Kidney glomerular epithelial cell (primary cell): Measurements from ENCODE around the gene AMY1A.
"Not testable (repeated sequence)": the region's sequence is repeated elsewhere in the genome, so short reads cannot be mapped to it uniquely, and the experiment has no call there.

Experiments used
- DNase-seq: peaks from one replicate; lab custom pipeline; 2025; lab: John Stamatoyannopoulos, UW

Gene AMY1A

GRCh38 chr1:103655460-103655859 lies at the start of gene AMY1A:
Gene AMY1A (plus strand): TSS chr1:103655760. CDS start chr1:103656331, 571 bp downstream.
- DNase-seq = not testable (repeated sequence)

DNA sequence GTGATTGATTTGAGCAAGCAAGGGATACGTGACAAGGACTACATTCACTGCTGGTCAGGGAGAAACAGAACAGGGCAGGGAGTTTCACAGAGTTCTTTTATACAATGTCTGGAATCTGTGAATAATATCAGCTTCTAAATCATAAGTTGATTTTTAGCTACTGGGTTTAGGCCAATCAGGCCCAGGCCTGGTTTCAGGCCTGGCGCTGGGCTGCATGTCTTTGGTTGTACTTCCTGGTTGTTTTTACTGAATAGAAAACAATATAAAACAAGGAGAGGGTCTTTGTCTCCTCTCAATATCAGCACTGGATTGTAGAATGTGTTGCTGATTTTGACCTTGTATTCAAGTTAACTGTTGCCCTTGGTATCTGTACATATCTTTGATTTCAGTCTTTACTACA lies 39.2 kb upstream of the AMY1A start:
- no peak for DNase-seq

DNA sequence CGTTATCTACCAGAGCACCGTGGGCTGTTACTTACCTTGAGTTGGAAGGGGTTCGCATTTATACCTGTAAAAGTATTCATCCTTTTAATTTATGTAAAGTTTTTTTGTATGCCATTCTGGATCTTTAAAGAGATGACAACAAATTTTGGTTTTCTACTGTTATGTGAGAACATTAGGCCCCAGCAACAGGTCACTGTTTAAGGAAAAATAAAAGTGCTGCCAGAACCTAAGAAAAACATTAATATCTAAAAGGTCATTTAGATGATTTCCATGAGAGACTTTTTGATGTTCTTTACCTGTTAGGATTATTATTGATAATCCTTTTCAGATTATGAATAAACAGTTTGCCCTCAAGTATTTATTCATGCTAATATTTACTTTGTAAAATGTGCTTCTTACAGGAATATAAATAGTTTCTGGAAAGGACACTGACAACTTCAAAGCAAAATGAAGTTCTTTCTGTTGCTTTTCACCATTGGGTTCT lies 38.5 kb upstream of the AMY1A start, which contains the start of gene AMY2A:
Gene AMY2A (plus strand): TSS at position 434 of the 484 bp plus-strand sequence. CDS start 14 bp downstream, at position 448.
- not testable (repeated sequence) for DNase-seq

- not testable (repeated sequence) for DNase-seq
Measured at GRCh38 chr1:103627436-103627835, 28.1 kb upstream of the AMY1A start.

- DNase-seq = not testable (repeated sequence)
Measured at GRCh38 chr1:103641194-103641593, 14.4 kb upstream of the AMY1A start.

DNA sequence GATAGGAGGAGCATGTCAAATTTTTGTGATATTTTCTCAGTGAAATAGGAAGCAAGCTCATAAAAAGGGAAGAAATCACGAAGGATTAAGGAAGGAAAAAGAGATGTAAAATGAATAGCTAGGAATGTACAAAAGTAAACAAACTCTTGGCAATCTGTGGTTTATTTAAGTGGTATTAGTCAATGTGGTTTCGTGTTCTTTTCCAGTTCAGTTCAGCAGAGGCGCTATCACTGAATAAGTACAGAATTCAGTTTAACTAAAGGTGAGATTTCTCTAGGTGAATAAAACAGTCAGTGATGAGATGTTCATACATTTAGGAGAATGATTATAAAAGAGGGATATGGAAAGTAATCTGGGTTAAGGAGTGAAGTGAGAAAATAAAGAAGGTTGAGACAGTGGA lies 11.7 kb upstream of the AMY1A start:
- not testable (repeated sequence) for DNase-seq

- DNase-seq = not testable (repeated sequence)
Measured at GRCh38 chr1:103650305-103650704, 5.3 kb upstream of the AMY1A start.

DNA sequence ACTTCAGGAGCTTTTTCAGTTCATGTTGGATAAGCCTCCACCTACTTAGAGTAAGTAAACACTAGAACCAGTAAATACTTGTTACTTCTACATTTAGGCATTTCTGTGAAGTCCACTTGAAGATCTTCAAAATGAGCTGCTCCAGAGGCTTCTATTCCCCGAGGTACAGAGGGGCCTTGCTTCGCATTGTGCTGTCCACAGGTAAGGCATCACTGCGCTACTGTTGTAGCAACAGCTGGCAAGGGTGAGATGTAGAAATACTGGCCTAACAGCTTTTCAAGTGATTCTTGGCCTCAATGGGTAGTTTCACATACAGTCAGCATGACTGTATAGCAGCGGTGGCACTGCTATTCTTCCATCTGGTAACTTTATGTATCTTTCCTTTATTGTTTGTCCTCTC lies 4.7 kb upstream of the AMY1A start:
- not testable (repeated sequence) for DNase-seq

DNA sequence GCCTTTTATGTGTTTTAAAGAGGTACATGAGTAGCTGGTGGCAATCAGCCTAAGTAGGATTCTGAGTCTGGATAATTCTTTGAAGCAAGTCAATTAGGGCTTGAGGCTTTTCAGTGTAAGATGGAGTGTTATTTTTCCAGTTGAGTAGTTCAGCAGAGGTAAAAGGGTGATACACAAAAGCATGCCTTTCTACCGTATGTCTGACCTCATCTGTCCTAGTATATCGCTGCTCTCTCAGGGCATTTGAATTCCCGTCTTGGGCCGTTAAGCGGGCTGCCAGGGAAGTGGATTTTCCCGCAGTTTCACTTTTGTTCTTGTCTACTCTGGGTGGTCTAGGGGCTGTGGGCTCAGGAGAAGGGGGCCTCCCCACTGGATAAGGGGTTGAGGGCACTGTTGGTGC lies 1.4 kb upstream of the AMY1A start:
- DNase-seq = not testable (repeated sequence)

GRCh38 chr1:103676335-103676734 lies 20.8 kb downstream of the AMY1A start:
- not testable (repeated sequence) for DNase-seq

DNA sequence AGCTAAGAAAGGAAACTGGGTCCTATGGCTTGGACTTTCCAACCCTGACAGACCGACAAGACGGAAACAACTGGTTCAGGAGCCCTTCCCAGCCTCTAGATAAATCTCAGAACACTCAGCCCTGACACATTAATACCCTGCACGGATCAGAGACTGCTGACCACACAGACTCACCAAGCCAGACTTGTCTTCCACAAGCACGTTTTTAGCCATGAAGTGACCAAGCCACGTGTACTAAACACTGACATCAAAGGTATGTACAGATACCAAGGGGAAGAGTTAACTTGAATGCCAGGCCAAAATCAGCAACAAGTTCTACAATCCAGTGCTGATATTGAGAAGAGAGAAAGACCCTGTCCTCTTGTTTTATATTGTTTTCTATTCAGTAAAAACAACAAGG lies 40.5 kb downstream of the AMY1A start, which contains the start of gene AMY1B:
Gene AMY1B (minus strand): TSS at position 101 of the 400 bp plus-strand sequence. CDS start 571 bp downstream, outside the sequence.
- not testable (repeated sequence) for DNase-seq

DNA sequence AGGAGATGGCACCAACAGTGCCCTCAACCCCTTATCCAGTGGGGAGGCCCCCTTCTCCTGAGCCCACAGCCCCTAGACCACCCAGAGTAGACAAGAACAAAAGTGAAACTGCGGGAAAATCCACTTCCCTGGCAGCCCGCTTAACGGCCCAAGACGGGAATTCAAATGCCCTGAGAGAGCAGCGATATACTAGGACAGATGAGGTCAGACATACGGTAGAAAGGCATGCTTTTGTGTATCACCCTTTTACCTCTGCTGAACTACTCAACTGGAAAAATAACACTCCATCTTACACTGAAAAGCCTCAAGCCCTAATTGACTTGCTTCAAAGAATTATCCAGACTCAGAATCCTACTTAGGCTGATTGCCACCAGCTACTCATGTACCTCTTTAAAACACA lies 41.9 kb downstream of the AMY1A start:
- DNase-seq = not testable (repeated sequence)

DNA sequence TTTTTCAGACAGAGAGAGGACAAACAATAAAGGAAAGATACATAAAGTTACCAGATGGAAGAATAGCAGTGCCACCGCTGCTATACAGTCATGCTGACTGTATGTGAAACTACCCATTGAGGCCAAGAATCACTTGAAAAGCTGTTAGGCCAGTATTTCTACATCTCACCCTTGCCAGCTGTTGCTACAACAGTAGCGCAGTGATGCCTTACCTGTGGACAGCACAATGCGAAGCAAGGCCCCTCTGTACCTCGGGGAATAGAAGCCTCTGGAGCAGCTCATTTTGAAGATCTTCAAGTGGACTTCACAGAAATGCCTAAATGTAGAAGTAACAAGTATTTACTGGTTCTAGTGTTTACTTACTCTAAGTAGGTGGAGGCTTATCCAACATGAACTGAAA lies 45.1 kb downstream of the AMY1A start:
- DNase-seq = not testable (repeated sequence)

DNA sequence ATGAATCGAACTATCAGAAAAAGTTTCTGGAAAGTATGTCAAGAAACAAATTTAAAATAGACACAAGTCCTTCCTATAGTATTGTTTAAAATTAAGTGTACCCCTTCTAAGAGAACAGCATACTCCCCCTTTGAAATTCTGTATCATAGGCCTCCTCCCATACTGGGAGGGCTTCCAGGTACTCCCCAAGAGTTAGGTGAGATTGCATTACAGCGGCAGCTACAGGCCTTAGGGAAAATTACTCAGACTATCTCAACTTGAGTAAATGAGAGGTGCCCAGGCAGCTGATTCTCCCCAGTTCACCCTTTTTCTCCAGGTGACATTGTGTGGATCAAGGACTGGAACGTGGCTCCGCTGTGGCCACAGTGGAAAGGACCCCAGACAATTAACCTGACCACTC lies 45.7 kb downstream of the AMY1A start:
- not testable (repeated sequence) for DNase-seq

- not testable (repeated sequence) for DNase-seq
Measured at GRCh38 chr1:103707670-103708069, 52.1 kb downstream of the AMY1A start.

DNA sequence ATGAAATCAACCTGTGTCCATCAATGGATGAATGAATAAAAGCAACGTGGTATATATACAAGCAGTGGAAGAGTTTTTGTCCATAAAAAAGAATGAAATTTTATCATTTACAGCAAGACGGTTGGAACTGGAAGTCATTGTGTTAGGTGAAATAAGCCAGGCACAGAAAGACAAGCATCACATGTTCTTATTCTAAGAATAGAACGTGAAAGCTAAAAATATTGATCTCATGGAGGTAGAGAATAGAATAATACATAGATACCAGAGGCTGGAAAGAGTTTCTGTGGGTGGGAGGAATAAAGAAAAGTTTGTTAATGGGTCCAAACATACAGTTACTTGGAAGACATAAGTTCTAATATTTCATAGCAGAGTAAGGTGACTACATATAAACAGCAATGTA lies 54.8 kb downstream of the AMY1A start:
- DNase-seq = not testable (repeated sequence)
